C4-2B (cell line): ENCODE data around the gene TGFBR2.
"Not testable (repeated sequence)": the region's sequence is repeated elsewhere in the genome, so short reads cannot be mapped to it uniquely, and the experiment has no call there.

ENCODE experiments used
- H3K27ac ChIP-seq: fragments of 450-650 bp; 2 replicates; pipeline ENCODE4 v1.5.1; 2017
- ZFX ChIP-seq: fragments of 450-650 bp; IDR thresholded peaks from 2 replicates; pipeline ENCODE4 v1.6.1; 2017
- TF ChIP-seq, protein P1 (sequence below): fragments of 450-650 bp; conservative IDR thresholded peaks from 2 replicates; pipeline ENCODE4 v1.5.1; 2017; ENCODE audit warnings: mild to moderate bottlenecking

Gene TGFBR2

DNA sequence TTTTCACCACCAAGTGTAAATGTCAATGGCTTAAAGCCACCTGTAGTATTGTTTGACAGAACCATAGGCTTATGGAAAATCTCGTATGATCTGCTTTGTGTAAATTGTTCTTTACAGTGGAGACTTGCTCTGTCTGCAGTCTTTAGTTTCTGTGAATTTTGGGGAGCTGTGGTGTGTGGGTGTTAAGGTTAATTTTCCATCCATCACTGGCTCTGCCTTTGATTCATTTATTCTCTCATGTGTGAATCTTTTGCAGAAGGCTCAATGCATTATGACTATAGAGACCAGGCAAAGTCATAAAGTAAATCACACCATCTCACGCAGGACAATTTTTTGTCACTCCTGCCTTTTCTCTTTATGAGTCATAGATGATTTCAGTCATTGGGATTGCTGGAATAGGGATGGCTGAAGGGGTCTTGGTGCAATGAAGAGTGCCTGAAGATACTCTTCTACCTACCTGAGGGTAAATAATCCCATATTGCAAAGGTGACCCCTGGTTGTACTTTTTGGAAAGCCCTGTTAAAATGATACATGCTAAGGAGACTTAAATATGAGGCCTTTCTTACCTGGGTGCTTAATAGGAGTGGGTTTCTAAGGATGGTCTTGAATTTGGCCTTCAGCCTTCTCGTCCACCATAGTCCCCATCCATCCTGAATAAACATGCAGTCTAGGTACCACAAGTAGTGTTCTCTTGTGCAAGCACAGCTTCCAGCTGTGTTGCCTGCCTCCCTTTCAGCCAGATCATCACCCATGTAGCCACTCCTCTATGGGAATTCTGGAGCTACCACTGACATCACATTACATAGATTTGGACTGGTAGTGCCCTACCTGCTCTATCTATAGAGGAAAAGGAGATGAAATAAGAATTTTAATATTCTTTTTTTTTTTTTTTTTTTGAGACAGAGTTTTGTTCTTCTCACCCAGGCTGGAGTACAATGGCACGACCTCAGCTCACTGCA, 14.3 kb downstream of the TGFBR2 start:
- H3K27ac ChIP-seq, result no peak overlapping the region
- TF ChIP-seq, protein P1, sequence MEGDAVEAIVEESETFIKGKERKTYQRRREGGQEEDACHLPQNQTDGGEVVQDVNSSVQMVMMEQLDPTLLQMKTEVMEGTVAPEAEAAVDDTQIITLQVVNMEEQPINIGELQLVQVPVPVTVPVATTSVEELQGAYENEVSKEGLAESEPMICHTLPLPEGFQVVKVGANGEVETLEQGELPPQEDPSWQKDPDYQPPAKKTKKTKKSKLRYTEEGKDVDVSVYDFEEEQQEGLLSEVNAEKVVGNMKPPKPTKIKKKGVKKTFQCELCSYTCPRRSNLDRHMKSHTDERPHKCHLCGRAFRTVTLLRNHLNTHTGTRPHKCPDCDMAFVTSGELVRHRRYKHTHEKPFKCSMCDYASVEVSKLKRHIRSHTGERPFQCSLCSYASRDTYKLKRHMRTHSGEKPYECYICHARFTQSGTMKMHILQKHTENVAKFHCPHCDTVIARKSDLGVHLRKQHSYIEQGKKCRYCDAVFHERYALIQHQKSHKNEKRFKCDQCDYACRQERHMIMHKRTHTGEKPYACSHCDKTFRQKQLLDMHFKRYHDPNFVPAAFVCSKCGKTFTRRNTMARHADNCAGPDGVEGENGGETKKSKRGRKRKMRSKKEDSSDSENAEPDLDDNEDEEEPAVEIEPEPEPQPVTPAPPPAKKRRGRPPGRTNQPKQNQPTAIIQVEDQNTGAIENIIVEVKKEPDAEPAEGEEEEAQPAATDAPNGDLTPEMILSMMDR, result no peak
- no peak for TF ChIP-seq ZFX

DNA sequence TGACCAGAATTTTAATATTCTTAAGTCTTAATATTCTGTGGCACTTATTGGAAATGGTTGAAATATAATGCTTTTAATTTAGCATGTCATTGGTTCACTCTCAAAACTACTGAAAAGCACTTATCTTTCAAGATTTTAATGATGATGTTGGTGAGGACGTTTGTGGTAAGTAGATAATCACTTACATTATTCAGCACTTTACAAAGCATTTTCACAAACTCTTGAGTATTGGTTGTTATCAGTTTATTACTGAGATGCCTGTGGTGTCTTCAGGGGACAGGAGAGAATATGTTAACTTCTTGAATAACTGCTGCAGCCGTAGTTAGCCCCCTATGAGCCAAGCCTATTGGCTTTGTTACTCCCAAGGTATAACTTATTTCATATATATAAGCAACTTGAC, 15.2 kb downstream of the TGFBR2 start:
- H3K27ac ChIP-seq, result no peak overlapping the region
- TF ChIP-seq, protein P1, result no peak
- TF ChIP-seq ZFX, result no peak

DNA sequence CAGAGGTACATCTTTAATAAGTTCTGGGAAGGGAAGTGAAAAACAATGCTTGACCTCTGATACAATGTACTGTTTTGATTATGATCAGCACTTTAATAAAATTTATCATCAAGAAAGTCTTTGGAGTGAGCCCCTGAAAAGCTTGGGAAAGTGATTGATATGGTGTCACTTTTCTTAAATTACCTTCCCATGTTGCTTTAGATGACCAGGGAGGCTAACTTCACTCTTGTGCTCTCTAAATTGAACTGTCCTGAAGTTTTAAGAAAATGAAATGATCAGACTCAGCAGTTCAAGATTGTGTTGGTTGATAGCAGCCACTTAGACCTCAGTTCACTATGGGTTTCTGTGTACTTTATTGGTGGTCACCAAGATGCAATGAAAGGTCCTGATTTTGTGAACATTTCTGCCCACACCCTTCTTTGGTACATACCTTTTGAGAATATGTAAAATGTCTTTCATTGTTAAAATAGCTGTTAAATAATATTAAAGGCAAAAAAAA, 15.7 kb downstream of the TGFBR2 start:
- TF ChIP-seq, protein P1, result no peak
- no peak for TF ChIP-seq ZFX
- no peak overlapping the region for H3K27ac ChIP-seq

DNA sequence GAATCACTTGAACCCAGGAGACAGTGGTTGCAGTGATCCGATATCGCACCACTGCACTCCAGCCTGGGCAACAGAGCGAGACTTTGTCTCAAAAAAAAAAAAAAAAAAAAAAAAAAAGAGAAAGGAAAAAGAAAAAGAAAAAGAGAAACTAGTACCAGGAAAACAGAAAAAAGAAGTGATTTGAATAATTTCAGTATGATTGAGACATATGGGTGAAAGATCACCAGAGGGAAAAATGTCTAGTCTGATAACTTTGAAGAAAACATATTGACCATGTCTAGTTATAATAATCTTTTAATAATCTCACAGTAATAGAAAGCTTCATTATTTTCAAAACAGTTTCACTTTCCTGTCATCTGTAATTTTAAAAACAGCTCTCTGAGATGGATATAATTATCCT, 16.4 kb downstream of the TGFBR2 start:
- H3K27ac ChIP-seq, result no peak overlapping the region
- TF ChIP-seq, protein P1, result no peak
- TF ChIP-seq ZFX, result no peak

DNA sequence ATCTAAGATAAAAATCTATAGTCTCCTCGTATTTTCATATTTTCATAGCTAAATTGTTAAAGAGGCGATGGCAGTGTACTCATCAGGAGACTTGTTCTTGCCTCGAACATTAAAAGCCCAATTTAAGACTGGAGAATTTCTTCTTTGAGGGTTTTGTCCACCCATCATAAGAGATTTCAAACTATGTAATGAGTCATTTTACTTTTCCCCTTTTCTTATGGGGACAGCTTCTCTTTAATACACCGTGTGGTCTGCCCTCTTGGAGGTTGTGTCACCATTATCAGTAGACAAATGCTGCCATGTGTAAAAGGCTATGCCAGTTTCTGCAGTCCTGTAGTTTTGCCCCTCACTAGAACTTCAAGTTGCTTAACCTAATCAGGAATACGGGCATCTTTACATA, 16.9 kb downstream of the TGFBR2 start:
- H3K27ac ChIP-seq, result no peak overlapping the region
- TF ChIP-seq, protein P1, result no peak
- TF ChIP-seq ZFX, result no peak

DNA sequence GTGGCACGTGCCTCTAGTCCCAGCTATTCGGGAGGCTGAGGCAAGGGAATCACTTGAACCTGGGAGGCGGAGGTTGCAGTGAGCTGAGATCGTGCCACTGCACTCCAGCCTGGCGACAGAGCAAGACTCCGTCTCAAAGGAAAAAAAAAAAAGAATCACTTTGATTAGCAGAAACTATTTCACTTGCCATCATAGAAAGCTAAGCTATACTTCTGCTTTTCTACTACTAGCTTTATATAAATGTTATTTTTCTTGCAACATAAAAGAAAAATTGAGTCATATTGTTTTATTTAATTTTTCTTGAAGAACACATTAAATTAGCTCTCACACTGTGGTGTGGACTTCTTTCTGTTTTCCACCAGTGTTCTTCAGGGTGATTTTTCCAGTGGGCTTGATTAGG, 18.1 kb downstream of the TGFBR2 start:
- not testable (repeated sequence) for H3K27ac ChIP-seq

DNA sequence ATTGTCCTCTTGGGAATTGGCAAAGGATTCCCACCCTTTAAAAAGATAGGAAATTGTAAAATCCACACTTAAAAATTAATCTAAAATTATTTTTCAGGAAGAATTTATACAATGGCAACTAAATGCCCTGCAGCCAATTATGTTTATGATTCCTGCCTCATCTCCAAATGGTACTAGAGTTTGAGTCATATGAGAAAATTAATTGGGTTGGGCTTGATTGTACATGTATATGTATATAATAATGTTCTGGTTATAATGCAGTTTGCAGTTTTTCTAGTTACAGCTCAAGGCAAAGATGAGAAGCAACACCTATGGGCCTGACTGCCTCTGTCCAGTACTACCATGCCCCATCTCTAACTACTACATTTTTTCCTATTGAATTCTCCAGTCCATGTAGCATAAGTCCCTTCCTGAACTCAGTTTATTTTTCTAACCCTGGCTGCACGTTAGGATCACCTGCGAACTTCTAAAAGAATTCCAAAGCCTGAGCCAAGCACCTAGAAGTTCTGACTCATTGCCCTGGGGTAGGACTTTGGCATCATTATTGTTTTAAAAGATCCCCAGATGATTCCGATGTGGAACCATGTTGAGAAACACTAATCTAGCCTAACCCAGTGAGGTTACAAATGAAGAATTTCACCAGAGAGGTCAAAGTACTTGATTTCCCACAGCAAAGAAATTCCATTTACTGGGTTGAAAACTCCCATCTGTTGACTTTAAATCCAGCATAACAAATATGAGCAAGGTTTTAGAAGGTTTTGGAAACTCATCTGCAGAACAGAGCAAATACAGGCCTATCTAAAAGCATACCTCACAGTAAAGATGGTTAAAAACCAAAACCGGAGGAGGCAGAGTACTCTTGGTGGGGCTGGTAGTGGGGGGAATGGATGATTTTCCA, 19.4 kb downstream of the TGFBR2 start:
- no peak for TF ChIP-seq ZFX
- TF ChIP-seq, protein P1, result no peak
- no peak overlapping the region for H3K27ac ChIP-seq
